ENCODE data around the gene PRM3. TPM values are rescaled to one million over a fixed set of nuclear protein-coding genes. Genes with fewer than 3 reads are reported as not detected.
A peak's percentile ranks its signal among the peaks of the same experiment; 100 is the strongest.

PRM3 gene
- total and polyA plus RNA-seq, 12 donors: not detected

DNA sequence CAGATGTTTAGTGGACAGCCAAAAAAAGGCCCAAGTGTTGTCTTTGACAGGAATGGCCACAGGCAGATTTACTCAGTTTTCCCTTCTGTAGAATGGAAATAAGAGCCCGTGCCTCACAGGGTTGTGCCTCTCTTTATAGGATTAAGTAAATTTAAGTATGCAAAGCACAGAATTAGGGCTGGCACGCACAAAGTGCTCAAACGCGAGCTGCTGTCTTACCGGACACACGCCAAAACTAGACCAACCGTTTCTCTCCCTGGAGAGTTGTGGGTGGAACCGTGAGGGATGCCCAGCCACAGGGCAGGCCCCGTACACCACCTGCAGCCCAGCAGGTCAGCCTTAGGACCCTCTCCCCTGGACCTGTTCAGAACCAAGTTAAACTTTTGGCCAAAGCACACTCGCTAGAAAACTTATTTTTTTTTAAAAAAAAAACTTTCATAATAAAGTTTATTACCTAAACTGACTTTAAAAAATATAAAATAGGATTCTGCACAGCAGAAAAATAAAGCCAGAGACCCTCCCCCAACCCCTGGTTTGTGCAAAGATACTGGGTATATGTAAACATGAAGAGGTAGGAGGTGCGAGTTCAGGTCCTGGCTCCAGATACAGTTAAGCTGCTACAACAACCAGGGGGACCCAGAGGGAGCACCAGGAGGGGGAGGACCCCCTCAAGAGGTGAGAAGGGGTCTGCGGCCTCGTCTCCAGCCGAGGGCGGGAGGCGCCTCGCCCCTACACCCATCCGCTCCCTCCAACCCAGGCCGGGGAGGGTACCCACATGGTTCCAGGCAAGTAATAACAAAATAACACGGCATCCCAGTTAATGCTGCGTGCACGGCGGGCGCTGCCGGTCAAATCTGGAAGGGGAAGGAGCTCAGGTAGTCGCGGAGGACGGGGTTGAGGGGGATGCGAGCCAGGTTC lies 19.2 kb downstream of the PRM3 start:
- DNase-seq (no peak), ATAC-seq (no peak)
- H3K27ac ChIP-seq: peak overlapping the region in 4 of 10 donors; percentile 92 to 100 (median 98)

DNA sequence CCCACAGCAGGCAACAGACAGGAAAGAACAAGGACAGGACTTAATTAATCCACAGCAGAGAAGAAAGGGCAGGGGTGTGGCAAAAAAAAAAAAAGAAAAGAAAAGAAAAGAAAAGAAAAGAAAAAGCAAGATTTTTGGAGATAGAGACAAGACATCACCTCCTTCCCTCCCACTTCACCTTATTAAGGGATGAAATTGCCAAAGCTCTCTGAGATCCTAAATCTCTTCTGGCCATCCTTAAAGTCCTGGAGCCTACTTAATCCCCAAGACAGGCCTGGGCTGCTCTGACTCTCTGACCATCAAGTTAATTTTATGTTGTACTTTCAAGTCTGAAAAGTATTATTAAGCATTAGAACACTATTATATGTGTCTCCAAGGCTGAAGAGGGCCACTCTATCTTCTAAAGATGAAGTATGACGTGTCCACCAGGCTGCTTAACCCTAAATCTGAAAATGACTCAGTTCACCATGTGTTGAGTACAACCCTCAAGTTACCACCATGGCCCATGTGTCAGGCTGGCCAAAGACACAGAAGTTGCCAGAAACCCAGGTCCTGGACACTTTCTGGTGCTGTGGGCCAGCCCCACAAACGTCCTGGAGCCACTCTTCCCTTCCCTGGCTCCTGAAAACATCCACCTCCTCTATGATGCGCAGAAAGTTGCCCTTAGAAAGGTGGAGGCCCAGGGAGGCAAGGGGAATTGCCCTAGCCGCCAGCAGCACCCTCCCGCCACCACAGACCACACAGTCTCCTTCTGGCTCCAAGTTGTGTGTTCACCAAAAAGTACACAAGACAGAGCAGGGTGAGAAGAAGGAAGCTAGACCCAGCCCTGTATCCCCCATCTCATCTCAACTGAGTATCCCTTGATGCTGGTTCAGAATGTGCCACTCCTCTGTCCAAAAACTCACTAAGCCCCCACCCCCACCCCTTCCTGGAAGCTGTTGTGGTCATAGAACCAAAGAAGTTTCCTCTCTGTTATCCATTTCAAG lies 20.1 kb downstream of the PRM3 start:
- 88 to 91% methylated on average over 5 of the region's 5 CpGs for WGBS, 2 donors
- peak overlapping the region in 1 of 10 donors; percentile 100 for H3K27ac ChIP-seq
- peak overlapping the region in 2 of 10 donors; percentile 16 to 93 for H3K4me3 ChIP-seq
- DNase-seq (no peak), ATAC-seq (no peak)
- intact Hi-C loops (cut with DNase I): loop anchor here in 3 of 10 donors (10.0 kb wide), 2 partner anchors 119 to 149 kb away; no protein-coding TSS in a partner anchor
- TF ChIP-seq CTCF (IDR thresholded peaks at IDR 0.05): no peak
- no peaks in the 10 kb centered on the region for H3K9me3 ChIP-seq
- H3K4me1 ChIP-seq: peaks cover 13 to 52% (median 22%) of the 10 kb centered on the region in 9 donors
- H3K27me3 ChIP-seq: no peaks in the 10 kb centered on the region
- H3K36me3 ChIP-seq: peaks cover 0 to 37% (median 0%) of the 10 kb centered on the region in 9 donors

More for the DNA sequence above, 19.2 kb downstream of the PRM3 start:
- intact Hi-C loops (cut with DNase I): loop anchor here in 3 of 10 donors (10.0 kb wide), 2 partner anchors 119 to 149 kb away; no protein-coding TSS in a partner anchor
- peaks cover 15 to 62% (median 31%) of the 10 kb centered on the region in 9 donors for H3K4me1 ChIP-seq
- peak overlapping the region in 9 of 10 donors; percentile 69 to 93 (median 87) for H3K4me3 ChIP-seq
- H3K36me3 ChIP-seq: peaks cover 0 to 37% (median 0%) of the 10 kb centered on the region in 9 donors
- WGBS, 2 donors: 68 to 71% methylated on average over 29 of the region's 29 CpGs
- H3K9me3 ChIP-seq: no peaks in the 10 kb centered on the region
- no peaks in the 10 kb centered on the region for H3K27me3 ChIP-seq
- no peak for TF ChIP-seq CTCF (IDR thresholded peaks at IDR 0.05)

GRCh38 chr16:11252482-11252931 lies 20.9 kb downstream of the PRM3 start:
- intact Hi-C loops (cut with DNase I): loop anchor here in 3 of 10 donors (10.0 kb wide), 2 partner anchors 118 to 148 kb away; no protein-coding TSS in a partner anchor
- no peak for DNase-seq
- H3K36me3 ChIP-seq: peaks cover 0 to 37% (median 0%) of the 10 kb centered on the region in 9 donors
- no peak for TF ChIP-seq CTCF (IDR thresholded peaks at IDR 0.05)
- peak overlapping the region in 1 of 10 donors; percentile 93 for H3K4me3 ChIP-seq
- WGBS, 2 donors: 94 to 95% methylated on average over 8 of the region's 8 CpGs
- H3K9me3 ChIP-seq: no peaks in the 10 kb centered on the region
- no peaks in the 10 kb centered on the region for H3K27me3 ChIP-seq
- ATAC-seq: no peak
- H3K27ac ChIP-seq: peak overlapping the region in 1 of 10 donors; percentile 100
- H3K4me1 ChIP-seq: peaks cover 13 to 47% (median 19%) of the 10 kb centered on the region in 9 donors

Data from heart right ventricle (tissue), 16 donors.